HuH-7 (cell line): ENCODE measurements around the gene TCERG1.
"Not testable (repeated sequence)": the region's sequence is repeated elsewhere in the genome, so short reads cannot be mapped to it uniquely, and the experiment has no call there.

Experiments
- DNase-seq: peaks from one replicate; pipeline ENCODE4 v3.0.0; 2011; ENCODE audit warnings: low spot score

TCERG1 gene

DNA sequence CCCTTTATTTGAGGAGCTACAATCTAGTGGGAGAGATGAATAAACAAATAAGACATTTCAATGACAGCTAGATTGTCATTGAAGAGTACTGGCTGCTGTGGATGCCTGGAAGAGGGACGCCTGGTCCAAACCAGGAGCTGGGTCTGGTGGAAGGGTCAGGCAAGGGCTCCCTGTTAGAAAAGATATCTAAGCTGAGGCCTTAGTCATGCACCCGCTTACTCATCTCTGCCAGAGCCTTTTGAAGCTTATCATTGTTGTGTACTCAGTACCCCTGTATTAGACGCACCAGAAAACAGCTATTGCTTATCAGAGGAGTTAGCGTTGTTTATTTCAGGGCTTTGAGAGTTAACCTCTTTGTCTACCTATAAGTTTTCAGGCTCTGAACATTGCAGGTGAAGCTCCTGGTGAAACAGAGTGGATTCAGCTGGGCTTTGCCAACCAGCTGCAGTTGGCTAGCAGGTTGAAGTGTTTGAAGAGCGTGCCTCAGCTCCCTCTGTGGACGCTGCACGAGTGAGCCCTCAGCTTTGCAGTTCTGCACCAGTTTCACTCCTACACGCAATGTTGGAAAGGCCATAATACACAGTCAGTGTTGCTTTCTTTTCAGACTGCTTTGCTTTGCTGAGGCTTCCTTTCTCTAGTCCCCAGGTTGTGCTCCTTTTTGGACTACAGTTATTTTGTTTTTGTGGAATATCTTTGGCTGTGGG lies 74.4 kb downstream of the TCERG1 start:
- no peak for DNase-seq

DNA sequence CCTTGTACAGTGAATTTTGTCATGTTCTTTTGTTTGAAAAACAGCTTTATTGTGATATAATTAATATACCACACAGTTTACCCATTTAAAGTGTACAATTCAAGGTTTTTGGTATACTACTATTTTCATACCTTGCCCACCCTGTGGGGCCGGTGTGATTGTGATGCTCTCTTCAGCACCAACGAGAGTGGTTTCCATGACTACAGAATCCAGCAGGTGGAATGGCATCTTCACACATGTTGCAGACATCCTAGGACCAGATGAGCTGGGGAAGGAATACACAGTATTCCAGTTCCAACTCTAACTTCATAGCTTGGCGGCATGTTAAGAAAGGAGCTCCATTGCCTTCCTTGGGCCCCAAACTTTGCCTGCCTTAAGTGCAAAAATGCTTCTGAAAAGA lies 76.6 kb downstream of the TCERG1 start:
- no peak for DNase-seq

DNA sequence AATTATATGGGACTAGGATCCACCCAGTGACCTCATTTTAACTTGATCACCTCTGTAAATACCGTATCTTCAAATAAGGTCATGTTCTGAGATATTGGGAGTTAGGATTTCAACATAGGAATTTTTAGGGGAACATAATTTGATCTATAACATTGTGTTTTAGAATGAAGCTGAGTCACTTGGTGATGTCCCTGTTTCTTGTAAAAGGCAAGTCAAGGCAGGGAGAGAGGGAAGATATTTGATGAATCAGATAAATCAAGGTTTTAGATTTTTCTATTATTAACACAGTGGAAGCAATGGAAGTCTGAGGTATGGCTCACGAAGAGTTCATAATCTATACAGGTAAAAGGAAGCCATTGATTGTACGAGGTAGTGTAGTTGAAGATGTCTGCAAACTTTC lies 80.7 kb downstream of the TCERG1 start:
- no peak for DNase-seq

DNA sequence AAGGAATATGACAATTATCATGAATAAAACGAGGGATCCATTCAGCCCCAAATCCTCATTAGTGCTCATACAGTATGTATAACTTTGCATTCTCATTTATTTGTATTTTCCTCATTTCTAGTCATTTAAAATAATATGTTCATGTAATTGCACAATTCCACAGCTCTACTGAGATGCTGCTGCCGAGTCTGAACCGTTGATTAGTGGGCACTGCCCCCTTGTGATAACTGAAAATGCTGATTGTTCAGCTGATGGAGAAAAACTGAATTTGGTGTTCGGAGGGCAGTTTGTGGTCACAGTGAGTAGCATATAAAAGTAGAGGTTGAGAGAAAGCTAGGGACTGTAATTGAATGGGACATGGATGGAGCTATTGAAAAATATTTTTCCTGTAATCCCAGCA lies 81.1 kb downstream of the TCERG1 start:
- DNase-seq: no peak

DNA sequence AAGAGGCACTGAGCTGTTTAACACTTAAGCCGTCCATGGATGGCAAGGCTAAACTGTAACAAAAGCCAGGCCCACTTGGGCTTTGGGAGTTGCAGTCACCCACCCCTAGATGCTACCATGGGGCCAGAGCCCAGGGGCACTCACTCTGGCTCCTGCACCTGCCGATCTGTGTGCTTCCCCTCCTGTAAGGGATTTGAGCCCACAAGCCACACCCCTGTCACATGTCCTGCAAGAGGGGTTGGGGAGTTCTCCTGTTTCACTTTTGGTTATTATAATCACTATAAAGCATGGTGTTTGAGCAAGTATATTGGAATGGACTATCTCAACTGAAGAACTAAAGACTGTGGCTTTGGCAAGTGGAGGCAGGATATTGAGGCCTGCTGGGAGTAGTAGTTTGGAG lies 82.9 kb downstream of the TCERG1 start:
- no peak for DNase-seq

DNA sequence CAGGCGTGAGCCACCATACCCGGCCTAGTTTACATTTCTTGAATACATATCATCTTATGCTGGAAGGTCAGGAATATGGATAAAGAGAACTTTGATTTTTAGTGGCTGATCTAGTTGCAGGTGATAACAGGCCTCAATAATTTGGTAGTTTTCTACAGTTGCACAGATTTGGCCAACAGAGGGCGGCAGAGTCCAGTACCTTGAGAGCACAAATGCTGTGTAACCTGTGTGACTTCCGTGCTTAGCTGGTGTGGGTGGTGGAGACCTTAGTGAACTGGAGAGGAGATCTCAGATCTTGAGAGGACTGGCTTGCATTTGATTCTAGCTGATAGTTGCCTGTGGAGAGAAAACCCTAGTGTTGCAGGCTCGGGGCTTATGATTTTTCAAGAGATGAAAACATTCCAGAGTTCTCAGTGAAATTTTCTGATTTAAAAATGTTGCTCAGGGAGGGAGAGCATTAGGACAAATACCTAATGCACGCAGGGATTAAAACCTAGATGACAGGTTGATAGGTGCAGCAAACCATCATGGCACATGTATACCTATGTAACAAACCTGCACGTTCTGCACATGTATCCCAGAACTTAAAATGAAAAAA lies 86.2 kb downstream of the TCERG1 start:
- DNase-seq: peak; percentile 66

DNA sequence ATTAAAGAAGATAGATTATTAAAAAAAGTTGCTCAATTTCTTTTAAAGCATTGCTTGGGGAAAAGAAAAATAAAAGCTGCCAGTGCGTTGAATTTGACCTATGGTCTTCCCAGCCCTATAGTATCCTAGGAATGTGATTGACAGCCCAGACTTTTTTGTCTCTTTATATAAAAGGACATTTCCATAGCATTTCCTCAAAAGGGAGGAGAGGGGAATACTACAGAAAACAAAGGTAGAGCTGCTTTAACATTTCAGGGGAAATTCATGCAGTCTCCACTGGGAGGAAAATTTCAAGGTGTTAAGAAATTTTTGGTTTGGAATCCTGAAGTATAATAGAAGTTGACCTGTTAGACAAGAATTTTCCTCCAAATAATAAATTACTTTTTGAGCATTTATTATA lies 86.7 kb downstream of the TCERG1 start:
- DNase-seq: no peak

DNA sequence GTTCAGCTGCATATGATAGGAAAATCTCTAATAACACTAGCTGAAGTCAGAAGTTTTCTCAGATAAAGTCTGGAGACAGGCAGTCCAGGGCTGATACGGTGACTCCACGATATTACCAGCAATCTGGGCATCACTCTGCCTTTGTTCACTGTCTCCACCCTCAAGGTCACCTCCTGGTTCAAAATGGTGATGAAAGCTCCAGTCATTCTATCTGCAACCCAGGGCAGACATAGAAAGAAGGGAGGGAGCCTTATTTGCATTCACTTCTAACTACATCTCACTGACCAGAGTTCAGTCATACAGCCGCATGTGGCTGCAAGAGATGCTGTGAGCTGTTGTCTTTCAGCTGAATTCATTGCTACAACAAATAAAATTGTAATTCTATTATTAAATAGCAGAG lies 91.3 kb downstream of the TCERG1 start:
- DNase-seq: no peak

DNA sequence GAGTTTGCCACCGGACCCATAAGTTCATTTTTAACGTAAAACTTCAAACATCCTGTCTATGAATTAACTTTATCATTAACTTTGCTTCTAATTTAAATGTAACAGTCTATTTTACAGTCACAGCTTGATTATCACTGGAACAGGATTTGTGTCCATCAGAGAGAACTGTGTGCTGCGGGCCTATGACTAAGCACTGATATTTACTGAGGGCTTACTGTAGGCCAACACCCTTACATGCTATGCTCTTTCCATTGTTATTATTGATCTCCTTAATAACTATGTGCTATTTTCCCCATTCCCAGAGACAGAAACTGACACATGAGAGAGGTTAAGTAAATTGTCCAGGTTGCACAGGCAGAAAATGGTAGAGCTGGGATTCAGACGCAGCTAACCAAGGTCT lies 92.8 kb downstream of the TCERG1 start:
- no peak for DNase-seq

DNA sequence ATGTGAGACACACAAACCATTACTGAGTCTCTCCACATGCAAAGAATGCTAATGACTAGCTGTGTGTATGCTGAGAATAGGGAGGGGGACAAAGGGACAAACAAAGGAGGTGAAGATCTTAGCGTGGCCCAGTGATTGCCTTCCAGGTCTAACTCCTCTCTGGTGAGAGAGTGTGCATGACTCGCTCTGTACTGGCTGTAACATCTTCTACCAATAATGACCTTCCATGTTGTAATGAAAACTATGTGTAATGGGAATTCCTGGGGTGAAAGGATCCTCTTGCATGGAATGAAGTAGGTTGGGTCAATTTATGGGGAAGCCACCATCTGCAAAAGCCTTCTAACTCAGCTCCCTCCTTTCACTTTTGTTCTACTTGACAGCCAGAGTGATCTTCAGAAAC lies 93.3 kb downstream of the TCERG1 start:
- no peak for DNase-seq

DNA sequence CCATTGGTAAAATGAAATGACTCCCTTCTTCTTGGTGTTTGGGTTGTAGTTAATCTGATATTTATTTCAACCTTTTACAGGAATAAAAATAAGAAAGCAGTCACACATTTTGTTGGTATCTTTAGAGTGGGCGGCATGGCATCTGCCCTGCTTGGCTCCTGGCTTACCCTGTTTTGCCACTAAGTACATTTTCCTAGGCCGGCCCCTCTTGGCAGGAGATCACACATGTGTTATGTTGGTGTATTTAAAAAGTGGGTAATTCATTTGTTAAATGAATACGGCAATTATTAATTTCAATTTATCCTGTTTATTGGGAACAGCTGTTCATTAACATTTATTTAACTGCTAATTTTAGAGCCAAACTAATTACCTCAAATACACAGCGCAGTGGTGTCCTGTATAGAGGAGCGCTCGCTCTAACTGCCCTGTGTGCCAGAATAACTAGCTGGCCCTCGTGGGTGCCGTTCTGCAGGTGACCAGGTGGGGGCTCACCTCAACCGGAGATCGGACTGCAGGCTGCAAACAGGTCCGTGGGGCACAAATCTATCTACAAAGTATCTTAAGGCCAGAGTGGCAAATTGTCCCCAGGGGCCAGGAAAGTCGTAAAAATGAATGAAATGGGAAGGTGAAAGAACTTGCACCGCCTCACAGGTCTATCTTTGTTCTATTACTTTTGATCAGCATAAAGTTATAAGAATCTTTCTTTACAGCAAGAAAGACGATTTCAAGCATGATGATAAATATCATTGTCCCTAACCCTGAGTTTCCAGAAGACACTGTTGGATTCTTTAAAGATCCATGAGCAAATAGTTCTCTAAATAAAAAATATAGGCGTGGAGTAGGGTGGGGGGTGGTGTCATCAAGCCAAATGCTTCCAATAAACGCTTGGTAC lies 95.1 kb downstream of the TCERG1 start:
- DNase-seq: peak; percentile 53

DNA sequence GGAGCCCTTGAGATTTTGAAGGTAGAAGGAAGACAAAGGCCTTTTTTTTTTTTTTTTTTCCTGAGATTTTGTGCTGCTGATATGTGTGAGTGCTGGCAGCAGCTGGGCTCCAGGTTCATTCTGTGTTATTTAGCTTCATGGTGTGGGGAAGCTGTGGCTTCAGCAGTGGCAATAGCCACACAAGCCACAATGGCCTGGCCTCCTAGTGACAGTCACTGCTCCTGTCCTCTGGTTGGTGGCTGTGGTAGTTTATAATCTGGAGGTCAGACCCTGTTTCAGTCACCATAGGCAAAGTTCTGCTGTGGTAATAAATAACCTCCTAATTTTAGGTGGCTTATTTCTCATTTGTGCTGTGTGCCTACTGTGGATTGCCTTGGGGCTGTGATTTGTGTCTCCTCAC lies 97.1 kb downstream of the TCERG1 start:
- no peak for DNase-seq

DNA sequence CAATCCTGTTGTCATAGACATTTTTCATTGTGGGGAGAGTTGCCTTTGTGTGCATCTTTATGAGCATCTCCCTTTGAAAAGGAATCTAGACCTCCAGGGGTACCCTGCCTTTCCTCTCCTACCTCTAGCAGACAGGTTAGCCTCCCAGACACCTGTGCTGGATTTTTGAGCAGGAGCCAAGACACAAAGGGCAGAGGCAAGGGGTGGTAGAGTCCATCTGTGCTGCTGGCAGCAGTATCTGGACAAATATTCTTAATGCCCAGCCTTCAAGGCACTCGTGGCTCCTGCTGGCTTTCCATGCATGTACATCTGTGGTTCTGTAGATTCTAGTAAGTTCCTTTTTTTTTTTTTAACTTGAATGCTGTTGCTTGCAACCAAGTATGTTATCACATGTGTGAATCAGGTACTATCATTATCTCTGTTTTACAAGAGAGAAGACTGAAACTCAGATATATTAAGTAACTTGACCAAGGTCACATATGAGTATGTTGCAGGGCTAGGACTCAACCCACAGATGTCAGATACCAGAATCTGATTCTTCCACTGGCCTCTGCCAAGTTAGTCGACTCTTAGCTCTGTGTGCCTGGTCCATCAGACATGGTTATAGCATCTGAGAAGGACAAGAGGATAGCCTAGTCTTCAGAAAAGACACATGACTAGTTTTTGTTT lies 101.8 kb downstream of the TCERG1 start:
- DNase-seq: no peak

DNA sequence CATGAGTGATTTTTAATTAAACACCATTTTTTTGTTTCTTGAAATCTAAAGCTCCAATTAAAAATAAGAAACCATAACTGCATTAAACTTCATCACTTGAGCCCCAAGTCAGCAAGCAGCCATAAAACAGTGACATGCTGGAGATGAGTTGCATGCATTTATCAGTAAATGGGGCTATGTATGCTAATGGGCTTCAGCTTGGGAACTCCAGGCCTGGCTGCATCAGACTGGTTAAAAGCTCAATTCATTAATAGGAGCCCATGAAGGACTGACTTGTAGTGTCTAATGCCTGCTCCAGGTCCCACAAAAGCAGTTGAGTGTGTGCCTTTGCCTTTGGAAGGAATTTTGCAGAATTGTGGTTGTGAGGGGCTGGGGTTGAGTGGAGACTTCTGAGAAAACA lies 102.5 kb downstream of the TCERG1 start:
- no peak for DNase-seq

DNA sequence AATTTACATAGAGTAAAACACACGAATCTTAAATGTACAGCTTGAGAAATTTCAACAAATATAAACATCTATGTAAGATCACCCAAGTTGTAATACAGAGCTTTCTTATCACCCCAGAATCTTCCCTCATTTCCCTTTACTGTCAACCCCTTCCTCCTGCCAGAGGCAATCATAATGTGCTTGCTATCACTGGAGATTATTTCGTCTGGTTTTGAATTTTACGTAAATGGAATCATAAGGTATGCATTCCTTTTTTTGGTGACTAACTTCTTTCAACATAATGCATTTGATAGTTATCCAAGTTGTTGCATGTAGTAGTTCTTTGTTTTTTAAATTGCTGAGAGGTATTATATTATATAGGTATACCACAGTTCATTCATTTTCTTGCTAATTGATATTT lies 106.3 kb downstream of the TCERG1 start:
- DNase-seq: no peak

DNA sequence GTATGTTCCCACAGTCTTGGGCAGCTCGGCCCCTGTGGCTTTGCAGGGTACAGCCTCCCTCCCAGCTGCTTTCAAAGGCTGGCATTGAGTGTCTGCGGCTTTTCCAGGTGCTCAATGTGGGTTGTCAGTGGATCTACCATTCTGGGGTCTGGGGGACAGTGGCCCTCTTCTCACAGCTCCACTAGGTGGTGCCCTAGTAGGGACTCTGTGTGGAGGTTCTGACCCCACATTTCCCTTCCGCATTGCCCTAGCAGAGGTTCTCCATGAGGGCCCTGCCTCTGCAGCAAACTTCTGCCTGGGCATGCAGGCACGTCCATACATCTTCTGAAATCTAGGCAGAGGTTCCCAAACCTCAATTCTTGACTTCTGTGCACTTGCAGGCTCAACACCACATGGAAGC lies 109.8 kb downstream of the TCERG1 start:
- DNase-seq: not testable (repeated sequence)

DNA sequence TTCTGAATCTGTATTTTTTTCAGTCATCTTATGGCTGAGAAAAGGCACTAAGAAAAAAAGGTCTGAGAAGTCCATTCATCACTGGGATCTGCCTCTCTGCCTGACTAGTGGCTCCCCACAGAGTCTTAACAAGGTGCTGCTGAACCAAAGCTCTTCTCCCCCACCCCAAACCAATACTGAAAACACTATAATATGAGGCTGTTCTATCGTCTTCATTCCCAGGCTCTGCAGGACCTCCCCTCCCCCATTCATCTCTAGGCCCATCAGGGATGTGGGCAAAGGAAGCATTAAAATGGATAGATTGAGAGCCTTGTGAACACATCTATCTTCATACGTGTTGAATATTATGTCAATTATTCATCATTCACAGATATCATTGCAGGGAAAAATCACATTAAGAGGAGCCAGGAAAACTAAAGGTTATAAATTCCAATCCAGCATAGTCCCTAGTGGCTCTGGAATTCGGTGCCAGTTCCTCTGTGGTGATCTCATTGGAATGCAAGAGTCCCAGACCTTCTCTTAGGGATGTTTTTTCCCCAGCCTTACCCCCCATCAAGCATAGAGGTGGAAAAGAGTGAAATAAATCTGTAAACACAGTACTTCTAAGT lies 113.2 kb downstream of the TCERG1 start:
- no peak for DNase-seq
